Coronary artery (tissue), 2 donors: ENCODE data around the gene COL6A1.

Experiments
- DNase-seq: peaks from one replicate; pipeline ENCODE4 v3.0.0-alpha.2; 2017; ENCODE audit warnings: low spot score
- H3K27ac ChIP-seq, 2 donors: fragments of 200-600 bp; sonication (generic); one replicate each; pipeline ENCODE4 v1.5.1; 2016 to 2019
- H3K4me3 ChIP-seq: fragments of 200-600 bp; sonication (generic); 2 replicates; pipeline ENCODE4 v1.5.1; 2016; ENCODE audit warnings: mild to moderate bottlenecking, moderate library complexity
- TF ChIP-seq, protein P1 (sequence below): fragments of 200-600 bp; sonication (generic); IDR thresholded peaks from one replicate; pipeline ENCODE4 v1.5.1; 2019; ENCODE audit warnings: antibody characterized with exemption

Gene COL6A1

DNA sequence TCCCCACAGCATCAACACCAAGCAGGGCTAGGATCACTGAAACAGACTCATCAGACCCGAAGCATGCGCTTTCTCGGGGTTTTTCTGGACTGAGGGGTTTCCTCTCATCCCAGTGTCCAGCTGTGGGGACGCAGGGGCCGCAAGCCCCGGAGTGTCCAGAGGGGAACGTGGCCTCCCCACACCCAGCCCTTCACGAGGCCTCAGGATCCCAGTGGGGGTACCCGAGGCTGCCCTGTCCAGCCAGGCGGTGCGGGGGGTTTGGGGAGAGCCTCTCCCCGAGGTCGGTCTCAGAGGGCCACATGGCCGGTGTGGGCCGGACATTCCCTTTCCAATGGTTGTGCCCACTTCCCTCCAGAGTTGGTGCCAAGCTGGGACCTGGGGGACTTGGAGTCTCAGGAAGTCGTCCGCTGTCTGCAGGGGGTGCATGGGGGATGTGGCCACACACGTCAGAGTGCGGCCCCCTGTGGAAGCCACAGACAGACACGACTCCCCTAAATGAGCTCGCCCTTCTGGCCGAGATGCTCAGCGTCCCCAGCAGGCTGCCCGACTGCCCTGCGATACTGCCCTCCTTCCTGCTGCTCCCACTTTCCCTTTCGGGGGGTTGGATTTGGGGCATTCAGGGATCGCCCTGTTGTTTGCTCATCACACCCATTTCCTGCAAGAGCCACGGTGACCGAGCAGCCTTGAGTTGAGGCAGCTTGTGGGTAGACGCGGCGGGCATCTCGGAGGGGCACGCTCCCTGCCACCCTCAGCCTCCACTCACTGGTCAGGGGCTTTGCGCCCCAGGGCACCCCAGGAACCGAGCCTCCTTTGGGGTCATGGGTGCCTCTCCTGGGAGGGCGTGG lies 4.1 kb downstream of the COL6A1 start:
- H3K27ac ChIP-seq: peak overlapping the region; percentile 52 to 85
- no peak for DNase-seq
- TF ChIP-seq, protein P1, sequence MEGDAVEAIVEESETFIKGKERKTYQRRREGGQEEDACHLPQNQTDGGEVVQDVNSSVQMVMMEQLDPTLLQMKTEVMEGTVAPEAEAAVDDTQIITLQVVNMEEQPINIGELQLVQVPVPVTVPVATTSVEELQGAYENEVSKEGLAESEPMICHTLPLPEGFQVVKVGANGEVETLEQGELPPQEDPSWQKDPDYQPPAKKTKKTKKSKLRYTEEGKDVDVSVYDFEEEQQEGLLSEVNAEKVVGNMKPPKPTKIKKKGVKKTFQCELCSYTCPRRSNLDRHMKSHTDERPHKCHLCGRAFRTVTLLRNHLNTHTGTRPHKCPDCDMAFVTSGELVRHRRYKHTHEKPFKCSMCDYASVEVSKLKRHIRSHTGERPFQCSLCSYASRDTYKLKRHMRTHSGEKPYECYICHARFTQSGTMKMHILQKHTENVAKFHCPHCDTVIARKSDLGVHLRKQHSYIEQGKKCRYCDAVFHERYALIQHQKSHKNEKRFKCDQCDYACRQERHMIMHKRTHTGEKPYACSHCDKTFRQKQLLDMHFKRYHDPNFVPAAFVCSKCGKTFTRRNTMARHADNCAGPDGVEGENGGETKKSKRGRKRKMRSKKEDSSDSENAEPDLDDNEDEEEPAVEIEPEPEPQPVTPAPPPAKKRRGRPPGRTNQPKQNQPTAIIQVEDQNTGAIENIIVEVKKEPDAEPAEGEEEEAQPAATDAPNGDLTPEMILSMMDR: no peak
- peak overlapping the region; percentile 18 for H3K4me3 ChIP-seq

DNA sequence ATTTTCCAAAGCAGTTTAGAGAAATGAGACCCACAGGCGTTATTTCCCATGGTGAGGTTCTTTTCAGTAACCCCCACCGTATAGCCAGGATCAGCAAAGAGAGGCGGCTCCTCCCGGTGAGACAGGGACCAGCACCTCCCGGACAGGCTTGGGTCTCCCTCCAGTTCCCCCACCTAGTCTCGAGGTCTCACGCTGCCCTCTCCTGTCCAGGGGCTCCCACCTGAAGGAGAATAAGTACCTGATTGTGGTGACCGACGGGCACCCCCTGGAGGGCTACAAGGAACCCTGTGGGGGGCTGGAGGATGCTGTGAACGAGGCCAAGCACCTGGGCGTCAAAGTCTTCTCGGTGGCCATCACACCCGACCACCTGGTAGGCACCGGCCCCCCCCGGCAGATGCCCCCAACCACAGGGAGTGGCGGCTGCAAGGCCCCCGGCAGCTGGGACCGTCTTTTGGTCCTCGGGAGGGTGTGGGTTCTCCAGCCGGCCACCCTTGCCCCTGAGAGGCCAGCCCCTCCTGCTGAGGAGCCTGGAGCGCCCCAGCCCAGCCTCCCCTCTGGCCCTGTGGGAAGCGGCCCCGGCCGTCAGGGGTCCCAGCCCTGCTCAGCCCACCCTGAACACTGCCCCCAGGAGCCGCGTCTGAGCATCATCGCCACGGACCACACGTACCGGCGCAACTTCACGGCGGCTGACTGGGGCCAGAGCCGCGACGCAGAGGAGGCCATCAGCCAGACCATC lies 4.9 kb downstream of the COL6A1 start:
- TF ChIP-seq, protein P1: no peak
- H3K4me3 ChIP-seq: no peak overlapping the region
- DNase-seq: no peak
- peak overlapping the region; percentile 52 to 85 for H3K27ac ChIP-seq

- TF ChIP-seq, protein P1: no peak
- Histone ChIP-seq H3K4me3 (no peak overlapping the region), H3K27ac (peak overlapping the region in 1 of 2 donors; percentile 52)
- no peak for DNase-seq
Measured at GRCh38 chr21:45987121-45987711, 5.6 kb downstream of the COL6A1 start.

GRCh38 chr21:45988366-45989347 lies 7.1 kb downstream of the COL6A1 start:
- TF ChIP-seq, protein P1: no peak
- Histone ChIP-seq H3K27ac (peak overlapping the region; percentile 23 to 65), H3K4me3 (no peak overlapping the region)
- DNase-seq: peak; percentile 66

DNA sequence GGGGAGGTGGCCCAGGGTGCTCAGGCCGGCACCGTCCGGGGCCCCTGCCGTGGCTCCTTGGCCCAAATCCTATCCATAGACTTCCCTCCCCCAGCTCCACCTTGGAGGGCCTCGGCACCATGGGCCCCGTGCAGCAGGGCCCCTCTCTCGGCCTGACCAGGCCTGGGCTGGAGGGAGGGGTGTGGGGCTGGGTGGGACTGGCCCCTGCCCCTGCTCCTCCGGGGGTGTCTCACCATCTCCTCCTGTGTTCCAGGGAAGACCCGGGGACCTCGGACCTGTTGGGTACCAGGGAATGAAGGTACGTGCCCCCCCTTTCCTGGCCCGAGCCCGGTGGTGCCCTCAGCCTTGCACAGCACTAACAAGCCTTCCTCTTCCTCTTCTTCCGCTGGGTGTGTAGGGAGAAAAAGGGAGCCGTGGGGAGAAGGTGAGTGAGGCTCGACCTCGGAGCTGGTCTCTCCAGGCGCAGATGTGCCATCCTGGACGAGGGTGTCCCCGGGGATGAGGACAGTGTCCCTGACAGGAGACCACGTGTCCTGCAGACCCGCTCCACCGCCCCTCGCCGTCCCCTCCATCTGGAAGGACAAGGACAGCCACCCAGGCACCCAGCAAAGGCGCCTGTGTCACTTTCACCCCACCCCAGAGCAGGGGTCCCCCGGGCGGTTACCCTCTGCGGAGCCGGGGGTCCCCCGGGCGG lies 7.9 kb downstream of the COL6A1 start:
- DNase-seq: peak; percentile 70
- TF ChIP-seq, protein P1: no peak
- Histone ChIP-seq H3K27ac (peak overlapping the region; percentile 23 to 65), H3K4me3 (no peak overlapping the region)
